Neural cell (in vitro differentiated cells): ENCODE data around the gene GOLGA7B.

Source experiments
- CTCF ChIP-seq: fragments of 450-650 bp; IDR thresholded peaks from 2 replicates; pipeline ENCODE4 v1.5.1; 2014; ENCODE audit warnings: antibody characterized with exemption, mild to moderate bottlenecking, moderate library complexity; ENCODE audit not compliant: poor library complexity, severe bottlenecking
- EP300 ChIP-seq: fragments of 450-650 bp; conservative IDR thresholded peaks from 2 replicates; pipeline ENCODE4 v1.6.1; 2014; ENCODE audit warnings: antibody characterized with exemption, mild to moderate bottlenecking, moderate library complexity; ENCODE audit not compliant: poor library complexity, severe bottlenecking
- EZH2 ChIP-seq: fragments of 200-600, 300-800 bp; shearing (Covaris generic), sonication (generic); IDR thresholded peaks from 2 replicates; pipeline ENCODE4 v1.6.1; 2014; ENCODE audit warnings: antibody characterized with exemption, low read length, borderline replicate concordance, mild to moderate bottlenecking; ENCODE audit not compliant: insufficient read depth, poor library complexity, severe bottlenecking
- MXI1 ChIP-seq: fragments of 450-650 bp; conservative IDR thresholded peaks from 2 replicates; pipeline ENCODE4 v1.6.1; 2014; ENCODE audit warnings: antibody characterized with exemption, mild to moderate bottlenecking; ENCODE audit not compliant: poor library complexity, severe bottlenecking
- POLR2AphosphoS5 ChIP-seq: IDR thresholded peaks from 2 replicates; pipeline ENCODE4 v1.6.1; 2012
- RAD21 ChIP-seq: fragments of 450-650 bp; conservative IDR thresholded peaks from 2 replicates; pipeline ENCODE4 v1.6.1; 2014; ENCODE audit warnings: antibody characterized with exemption, mild to moderate bottlenecking, moderate library complexity
- REST ChIP-seq: IDR thresholded peaks from 2 replicates; pipeline ENCODE4 v1.6.1; 2012; ENCODE audit warnings: borderline replicate concordance
- SMC3 ChIP-seq: fragments of 450-650 bp; conservative IDR thresholded peaks from 2 replicates; pipeline ENCODE4 v1.6.1; 2014; ENCODE audit warnings: antibody characterized with exemption, mild to moderate bottlenecking, moderate library complexity; ENCODE audit not compliant: poor library complexity

DNA sequence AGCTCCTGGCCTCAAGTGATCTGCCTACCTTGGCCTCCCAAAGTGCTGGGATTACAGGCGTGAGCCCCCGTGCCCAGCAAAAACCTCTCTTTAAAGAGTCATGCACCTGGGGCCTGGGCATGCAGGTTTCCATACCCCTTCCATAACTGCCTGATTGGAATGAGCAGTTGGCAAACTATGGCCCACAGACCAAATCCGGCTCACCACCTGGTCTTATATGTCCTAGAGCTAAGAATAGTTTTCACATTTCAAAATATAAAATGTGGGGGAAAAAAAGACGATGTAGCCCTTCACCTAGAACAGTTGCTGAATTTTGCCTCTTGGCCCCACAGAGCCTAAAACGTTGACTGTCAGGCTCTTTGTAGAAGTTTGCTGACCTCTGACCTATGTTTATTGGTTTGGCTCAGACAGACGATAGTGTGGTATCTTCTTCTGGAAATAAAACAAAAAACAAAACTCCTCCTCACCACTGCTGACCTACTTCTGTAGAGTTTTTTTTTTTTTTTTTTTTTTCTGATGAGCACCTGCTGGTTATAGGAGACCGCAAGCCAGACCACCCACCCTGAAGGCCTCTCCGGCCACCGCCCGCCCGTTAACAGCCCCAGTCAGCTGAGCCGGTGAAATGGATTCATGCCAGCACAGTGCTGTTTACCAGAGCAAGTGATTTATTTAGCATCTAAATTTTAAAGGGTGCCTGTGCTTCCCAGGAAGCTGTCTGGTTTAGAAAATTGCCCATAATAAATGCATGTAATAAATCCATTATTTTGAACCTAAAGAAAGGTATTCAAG lies 44.4 kb upstream of the GOLGA7B start:
- TF ChIP-seq POLR2AphosphoS5 (no peak), CTCF (no peak), EZH2 (no peak), REST (no peak), MXI1 (no peak), RAD21 (no peak), EP300 (no peak), SMC3 (no peak)
